Adipose tissue (tissue), 3 donors: ENCODE data around the gene ERP44. TPM values are rescaled to one million over a fixed set of nuclear protein-coding genes. Genes with fewer than 3 reads are reported as not detected.
"Not testable (repeated sequence)": the region's sequence is repeated elsewhere in the genome, so short reads cannot be mapped to it uniquely, and the experiment has no call there.

Experiments used
- H3K27ac ChIP-seq: one replicate; pipeline ENCODE4 v1.5.1; 2013; ENCODE audit warnings: low read depth, low read length
- WGBS, 3 donors: extraction: QIAGEN DNeasy Blood & Tissue Kit; methylation state at CpG; one replicate each; pipeline ENCODE4 v1.1.7; 2013; 5-methylcytosine and 5-hydroxymethylcytosine counted together
- polyA plus RNA-seq, 3 donors: library from polyadenylated mRNA; stranded (reverse); fragments of 200-250 nt; gene quantifications; one replicate each; pipeline ENCODE4 v1.2.3, GENCODE V29; 2013
- donor health status: healthy with polysubstance abuse.
- donor health status: Bipolar disorder and iron deficiency.
- donor health status: healthy.

The ERP44 gene
- polyA plus RNA-seq = 10 to 100 TPM; 11.2 to 15.0 (median 14.1) TPM

GRCh38 chr9:100098887-100099721 is at the start of gene ERP44, which contains the start of gene INVS:
Gene ERP44, minus strand, starts transcription at chr9:100099000. Its CDS starts 160 bp downstream, at chr9:100098840.
Gene INVS, plus strand, starts transcription at chr9:100099243. Its CDS starts 5,279 bp downstream, at chr9:100104522.
- H3K27ac ChIP-seq = peak within 1 kb of the TSS; percentile 34
- 0% methylated on average over 52 to 54 of the region's 54 CpGs for WGBS, 3 donors

DNA sequence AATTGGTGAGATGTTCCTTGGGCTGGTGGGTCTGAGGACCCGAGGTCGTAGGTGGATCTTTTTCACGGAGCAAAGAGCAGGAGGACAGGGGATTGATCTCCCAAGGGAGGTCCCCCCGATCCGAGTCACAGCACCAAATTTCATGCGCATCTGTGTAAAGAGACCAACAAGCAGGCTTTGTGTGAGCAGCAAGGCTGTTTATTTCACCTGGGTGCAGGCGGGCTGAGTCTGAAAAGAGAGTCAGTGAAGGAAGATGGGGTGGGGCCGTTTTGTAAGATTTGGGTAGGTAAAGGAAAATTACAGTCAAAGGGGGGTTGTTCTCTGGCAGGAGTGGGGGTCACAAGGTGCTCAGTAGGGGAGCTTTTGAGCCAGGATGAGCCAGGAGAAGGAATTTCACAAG is 47.2 kb upstream of the ERP44 start:
- WGBS, 3 donors = 88 to 93% (median 89%) methylated on average over 8 of the region's 8 CpGs
- not testable (repeated sequence) for H3K27ac ChIP-seq

DNA sequence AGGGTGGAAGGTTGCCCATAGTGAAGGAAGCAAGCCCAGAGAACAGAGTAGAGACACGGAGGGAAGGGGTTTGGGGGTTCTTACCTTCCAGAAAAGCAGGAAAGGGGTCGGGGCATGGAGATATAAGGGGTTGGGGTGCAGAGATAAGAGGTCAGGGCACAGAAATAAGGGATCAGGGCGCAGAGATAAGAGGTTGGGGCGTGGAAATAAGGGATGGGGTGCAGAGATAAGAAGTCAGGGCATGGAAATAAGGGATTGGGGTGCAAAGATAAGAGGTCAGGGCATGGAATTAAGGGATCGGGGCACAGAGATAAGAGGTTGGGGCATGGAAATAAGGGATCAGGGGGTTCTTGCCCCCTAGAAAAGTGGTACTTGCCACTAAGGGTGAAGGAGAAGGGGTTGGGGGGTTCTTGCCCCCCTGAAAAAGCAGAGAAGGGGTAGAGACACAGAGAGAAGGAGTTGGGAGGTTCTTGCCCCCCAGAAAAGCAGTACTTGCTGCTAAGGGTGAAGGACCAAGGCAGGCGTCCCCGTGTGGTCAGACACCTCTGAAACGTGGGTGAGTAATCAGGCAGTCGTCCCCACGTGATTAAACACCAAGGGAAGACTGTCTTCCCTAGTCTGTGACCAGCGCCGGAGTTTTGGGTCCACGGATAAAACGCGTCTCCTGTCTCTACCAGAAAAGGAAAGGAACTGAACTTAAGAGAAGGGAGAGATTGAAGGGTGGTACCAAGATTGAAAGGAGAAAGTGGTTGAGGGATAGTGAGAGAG is 46.6 kb upstream of the ERP44 start:
- H3K27ac ChIP-seq = not testable (repeated sequence)
- WGBS, 3 donors = 87 to 92% (median 90%) methylated on average over 15 of the region's 15 CpGs

- H3K27ac ChIP-seq = not testable (repeated sequence)
- WGBS, 3 donors = 93 to 95% (median 94%) methylated on average over 8 to 9 of the region's 9 CpGs
Measured at GRCh38 chr9:100141862-100142261, 43.1 kb upstream of the ERP44 start.

- 97 to 99% (median 98%) methylated on average over 6 of the region's 6 CpGs for WGBS, 3 donors
- not testable (repeated sequence) for H3K27ac ChIP-seq
Measured at GRCh38 chr9:100140303-100140702, 41.5 kb upstream of the ERP44 start.

- not testable (repeated sequence) for H3K27ac ChIP-seq
- WGBS, 3 donors = 92 to 96% (median 95%) methylated on average over 5 of the region's 5 CpGs
Measured at GRCh38 chr9:100136799-100137198, 38.0 kb upstream of the ERP44 start.

DNA sequence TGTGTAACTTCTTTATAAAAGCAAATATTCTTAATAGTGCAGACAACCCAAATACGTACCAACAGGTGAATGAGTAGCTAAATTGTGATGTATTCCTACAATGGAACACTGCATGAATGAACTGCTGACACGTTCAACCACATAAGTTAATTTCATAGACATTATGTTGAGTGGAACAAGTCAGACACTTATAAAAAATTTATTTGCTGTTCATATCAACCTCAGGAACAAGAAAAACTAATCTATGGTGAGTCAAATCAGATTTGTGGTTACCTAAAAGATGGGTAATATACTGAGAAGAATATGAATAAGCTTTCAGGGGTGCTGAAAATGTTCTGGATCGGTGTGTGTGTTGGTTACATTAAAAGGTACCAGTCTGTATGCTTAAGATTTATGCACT is 35.9 kb upstream of the ERP44 start:
- WGBS, 3 donors = 76 to 93% (median 77%) methylated on average over 3 of the region's 3 CpGs
- no peak overlapping the region for H3K27ac ChIP-seq

- WGBS, 3 donors = 96 to 99% (median 96%) methylated on average over 3 of the region's 3 CpGs
Measured at GRCh38 chr9:100131875-100132430, 33.2 kb upstream of the ERP44 start.

DNA sequence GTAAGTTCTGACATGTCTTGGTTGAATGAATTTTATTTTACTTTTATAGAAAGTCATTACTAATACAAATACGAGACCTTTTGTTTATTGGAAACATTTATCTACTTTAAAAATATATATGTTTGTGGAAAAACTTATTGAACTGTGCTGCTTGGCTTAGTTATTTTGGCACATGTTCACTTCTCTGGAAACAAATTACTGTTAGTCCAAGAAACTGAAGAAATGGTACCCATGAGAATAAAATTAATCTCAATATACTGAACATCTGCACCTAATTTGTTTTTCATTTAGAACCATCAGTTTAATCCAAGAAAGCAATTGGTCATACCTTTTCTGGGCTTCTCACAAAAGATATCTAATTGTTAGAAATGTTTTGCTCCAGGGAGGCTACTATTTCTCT is 32.4 kb upstream of the ERP44 start:
- 59 to 72% (median 65%) methylated on average over 1 of the region's 1 CpG for WGBS, 3 donors
- no peak overlapping the region for H3K27ac ChIP-seq

More at GRCh38 chr9:100131875-100132430, 33.2 kb upstream of the ERP44 start:
- H3K27ac ChIP-seq = no peak overlapping the region

- H3K27ac ChIP-seq = no peak overlapping the region
Measured at GRCh38 chr9:100129772-100130171, 31.0 kb upstream of the ERP44 start.

DNA sequence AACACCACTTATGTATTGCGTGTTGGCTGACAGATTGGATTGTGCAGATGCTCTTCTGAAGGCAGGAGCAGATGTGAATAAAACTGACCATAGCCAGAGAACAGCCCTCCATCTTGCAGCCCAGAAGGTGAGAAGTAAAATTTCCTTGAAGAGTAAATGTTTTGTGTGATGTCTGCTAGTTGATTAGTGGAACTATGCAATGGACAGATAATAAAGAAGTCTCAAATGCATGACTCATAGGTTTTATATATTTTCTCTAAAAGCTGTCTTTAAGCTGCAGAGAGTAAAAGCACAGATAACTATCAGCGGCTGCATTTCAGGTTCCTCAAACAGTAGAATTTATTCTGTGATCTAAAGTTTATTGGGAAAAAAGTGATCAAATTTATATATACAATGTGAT is 27.6 kb upstream of the ERP44 start:
- H3K27ac ChIP-seq = no peak overlapping the region
- WGBS, 3 donors = 99% methylated on average over 2 of the region's 2 CpGs

DNA sequence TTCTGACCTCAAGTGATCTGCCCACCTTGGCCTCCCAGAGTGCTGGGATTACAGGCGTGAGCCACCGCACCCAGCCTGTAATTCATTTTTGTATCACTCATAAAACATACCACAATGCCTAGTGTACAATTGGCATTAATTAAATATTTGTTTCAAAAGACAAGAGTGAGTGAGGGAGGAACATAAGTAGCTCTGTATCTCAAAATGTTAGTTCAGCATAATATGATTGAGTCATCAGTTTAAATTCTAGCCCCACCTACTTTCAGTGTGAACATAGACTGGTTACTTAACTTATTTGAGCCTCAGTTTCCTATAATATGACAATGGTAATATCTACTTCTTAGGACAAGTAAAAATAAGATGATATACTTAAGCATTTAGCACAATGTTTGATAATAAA is 27.1 kb upstream of the ERP44 start:
- WGBS, 3 donors = 90 to 98% (median 93%) methylated on average over 2 of the region's 2 CpGs

DNA sequence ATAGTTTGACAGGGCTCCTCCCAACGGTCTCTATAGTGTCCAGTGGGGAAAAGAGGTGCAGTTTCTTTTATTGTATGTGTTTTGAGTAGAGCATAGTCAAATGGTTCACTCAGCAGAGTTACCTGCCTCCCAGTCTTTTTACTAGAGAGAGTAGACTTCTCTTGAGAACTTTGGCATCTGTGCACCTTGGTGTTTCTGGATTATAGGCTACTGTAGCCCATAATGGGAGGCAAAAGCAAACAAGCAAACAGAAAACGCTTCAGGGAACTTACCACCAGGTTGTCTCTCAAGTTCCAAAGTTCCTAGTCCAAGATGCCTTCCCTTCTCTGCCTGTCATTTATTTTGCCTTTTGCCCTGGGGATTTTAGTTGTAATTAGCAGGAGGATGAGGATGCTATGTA is 26.4 kb upstream of the ERP44 start:
- 49 to 96% (median 94%) methylated on average over 2 of the region's 2 CpGs for WGBS, 3 donors
- H3K27ac ChIP-seq = no peak overlapping the region

More for the DNA sequence above, 27.1 kb upstream of the ERP44 start:
- H3K27ac ChIP-seq = no peak overlapping the region

GRCh38 chr9:100120286-100120685 is 21.5 kb upstream of the ERP44 start:
- no peak overlapping the region for H3K27ac ChIP-seq

GRCh38 chr9:100117316-100117715 is 18.5 kb upstream of the ERP44 start:
- 96 to 98% (median 97%) methylated on average over 25 of the region's 25 CpGs for WGBS, 3 donors
- no peak overlapping the region for H3K27ac ChIP-seq

More at GRCh38 chr9:100120286-100120685, 21.5 kb upstream of the ERP44 start:
- WGBS, 3 donors = 93 to 96% (median 95%) methylated on average over 2 of the region's 2 CpGs

DNA sequence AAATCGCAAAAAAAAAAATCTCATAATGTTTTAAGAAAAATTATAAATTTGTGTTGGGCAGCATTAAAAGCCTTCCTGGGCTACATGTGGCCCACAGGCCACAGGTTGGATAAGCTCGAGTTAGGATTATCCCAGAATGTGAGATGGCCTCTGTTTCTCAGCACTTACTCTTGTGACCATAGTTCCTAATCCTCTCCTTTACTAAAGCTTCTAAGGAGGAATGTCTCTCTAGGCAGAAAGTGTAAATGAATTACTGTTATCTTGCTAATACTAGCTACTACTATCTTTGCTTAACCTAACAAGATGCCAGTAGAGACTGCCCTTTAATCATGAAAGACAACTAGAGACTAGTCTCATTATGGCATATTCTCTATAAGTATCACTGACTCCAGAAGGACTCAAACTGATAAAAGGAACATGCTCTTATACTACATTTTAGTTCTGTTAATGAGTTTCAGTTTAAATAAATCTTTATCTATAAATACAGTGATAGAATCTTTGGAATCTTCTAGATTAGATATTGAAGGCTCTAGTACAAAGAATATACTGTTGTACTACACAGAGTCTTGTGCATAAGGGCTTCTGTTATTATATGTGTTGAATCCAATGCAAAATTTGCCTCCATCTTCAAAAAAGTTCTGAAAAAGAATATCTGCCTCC is 14.0 kb upstream of the ERP44 start:
- no peak overlapping the region for H3K27ac ChIP-seq
- WGBS, 3 donors = 88 to 96% (median 95%) methylated on average over 2 of the region's 2 CpGs

DNA sequence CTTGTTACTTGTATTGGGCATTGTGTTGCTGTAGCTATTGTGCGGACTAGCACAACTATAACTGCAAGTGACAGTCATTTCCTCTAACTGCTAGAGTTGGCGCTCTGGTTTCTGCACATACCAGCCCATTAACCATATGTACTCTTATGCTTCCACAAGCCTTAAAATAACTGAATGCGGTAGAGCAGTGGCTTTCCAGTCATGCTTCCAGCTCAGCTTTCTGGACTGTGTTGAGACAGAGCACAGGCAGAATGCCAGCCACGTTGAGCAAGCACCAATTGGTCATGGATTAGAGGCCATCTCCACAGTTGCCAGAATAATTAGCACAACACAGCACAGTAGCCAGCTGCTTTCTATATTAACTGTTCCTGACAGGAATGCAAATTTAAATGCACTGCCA is 12.4 kb upstream of the ERP44 start:
- 40 to 45% (median 43%) methylated on average over 4 of the region's 4 CpGs for WGBS, 3 donors
- no peak overlapping the region for H3K27ac ChIP-seq

GRCh38 chr9:100108559-100108958 is 9.8 kb upstream of the ERP44 start:
- 56 to 71% (median 69%) methylated on average over 2 of the region's 2 CpGs for WGBS, 3 donors

DNA sequence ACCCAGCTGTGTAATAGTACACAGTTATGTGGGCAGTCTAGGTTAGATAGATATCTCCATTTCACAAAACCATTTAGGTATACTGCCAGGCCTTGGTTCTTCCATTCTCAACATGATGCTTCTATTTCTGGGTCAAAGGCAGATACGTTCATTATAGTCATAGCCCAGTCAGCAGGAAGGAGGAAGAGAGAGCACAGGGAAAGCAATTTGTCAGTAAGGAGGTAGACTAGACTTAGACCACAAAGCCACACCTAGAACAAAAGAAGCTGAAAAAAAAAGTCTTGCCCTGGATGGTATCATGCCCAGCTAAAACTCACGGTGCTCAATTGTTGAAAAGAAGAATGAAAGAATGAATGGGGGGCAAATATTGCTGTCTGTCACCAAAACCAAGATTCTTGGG is 7.8 kb upstream of the ERP44 start:
- WGBS, 3 donors = 82 to 89% (median 86%) methylated on average over 2 of the region's 2 CpGs

More at GRCh38 chr9:100108559-100108958, 9.8 kb upstream of the ERP44 start:
- H3K27ac ChIP-seq = no peak overlapping the region

More for the DNA sequence above, 7.8 kb upstream of the ERP44 start:
- no peak overlapping the region for H3K27ac ChIP-seq
